GM12872 (cell line): ENCODE data around the gene GDF2.

Experiments used
- TF ChIP-seq, protein P1 (sequence below): IDR thresholded peaks from 3 replicates; pipeline ENCODE4 v1.5.1; 2011; ENCODE audit warnings: low read depth, mild to moderate bottlenecking, low read length, moderate library complexity; ENCODE audit not compliant: insufficient read depth

GDF2 gene

DNA sequence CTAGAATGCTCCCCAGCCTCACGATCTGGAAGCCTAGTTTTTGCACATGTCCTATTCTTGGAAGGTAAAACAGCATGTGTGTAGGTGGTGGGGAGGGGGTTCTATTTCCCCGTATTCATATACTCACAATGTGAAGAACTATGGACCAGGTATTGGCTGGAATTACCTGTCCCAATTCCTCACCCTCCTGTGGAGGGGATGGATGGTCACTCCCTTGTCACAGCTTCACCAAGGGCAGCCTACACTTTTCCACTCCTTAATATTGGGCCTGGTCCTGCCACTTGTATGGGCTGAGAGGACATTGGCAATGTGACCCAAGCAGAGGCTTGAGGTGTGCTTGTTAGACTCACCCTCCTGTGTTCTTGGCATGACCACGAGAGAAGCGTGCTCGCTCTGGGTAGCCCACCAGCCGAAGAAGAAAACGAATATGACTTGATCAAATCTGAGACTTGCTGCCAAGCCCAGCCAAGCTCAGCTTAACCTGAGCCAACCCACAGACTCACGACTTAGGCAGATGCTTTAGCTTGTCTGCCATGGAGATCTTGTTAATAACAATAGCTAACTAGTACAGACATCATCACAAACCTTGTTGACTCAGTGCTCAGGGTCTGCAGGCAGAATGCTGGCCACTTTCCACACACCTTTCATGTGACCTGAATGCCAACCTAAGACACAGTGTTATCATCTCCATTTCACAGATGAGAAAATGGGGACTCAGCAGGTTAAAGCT is 44.6 kb downstream of the GDF2 start:
- TF ChIP-seq, protein P1, sequence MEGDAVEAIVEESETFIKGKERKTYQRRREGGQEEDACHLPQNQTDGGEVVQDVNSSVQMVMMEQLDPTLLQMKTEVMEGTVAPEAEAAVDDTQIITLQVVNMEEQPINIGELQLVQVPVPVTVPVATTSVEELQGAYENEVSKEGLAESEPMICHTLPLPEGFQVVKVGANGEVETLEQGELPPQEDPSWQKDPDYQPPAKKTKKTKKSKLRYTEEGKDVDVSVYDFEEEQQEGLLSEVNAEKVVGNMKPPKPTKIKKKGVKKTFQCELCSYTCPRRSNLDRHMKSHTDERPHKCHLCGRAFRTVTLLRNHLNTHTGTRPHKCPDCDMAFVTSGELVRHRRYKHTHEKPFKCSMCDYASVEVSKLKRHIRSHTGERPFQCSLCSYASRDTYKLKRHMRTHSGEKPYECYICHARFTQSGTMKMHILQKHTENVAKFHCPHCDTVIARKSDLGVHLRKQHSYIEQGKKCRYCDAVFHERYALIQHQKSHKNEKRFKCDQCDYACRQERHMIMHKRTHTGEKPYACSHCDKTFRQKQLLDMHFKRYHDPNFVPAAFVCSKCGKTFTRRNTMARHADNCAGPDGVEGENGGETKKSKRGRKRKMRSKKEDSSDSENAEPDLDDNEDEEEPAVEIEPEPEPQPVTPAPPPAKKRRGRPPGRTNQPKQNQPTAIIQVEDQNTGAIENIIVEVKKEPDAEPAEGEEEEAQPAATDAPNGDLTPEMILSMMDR: no peak

DNA sequence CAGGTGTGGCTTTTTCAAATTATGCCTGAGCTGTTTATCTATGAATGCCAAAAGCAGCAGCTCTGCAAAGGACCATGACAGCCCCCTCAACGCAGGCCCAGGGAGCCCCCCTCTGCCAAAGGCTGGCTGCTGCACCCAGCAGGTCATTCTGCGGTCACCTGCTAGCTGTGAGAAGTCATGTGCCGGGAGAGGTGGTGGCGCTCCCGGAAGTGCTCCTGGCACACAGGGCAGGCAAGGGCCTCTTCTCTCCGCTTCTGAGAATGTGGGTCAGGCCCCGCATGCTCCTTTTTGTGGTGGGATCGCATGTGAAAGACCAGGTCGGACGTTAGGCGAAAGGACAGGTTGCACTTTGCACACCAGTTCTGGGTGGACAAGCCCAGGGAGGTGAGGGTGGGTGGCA is 45.4 kb downstream of the GDF2 start:
- TF ChIP-seq, protein P1: no peak

DNA sequence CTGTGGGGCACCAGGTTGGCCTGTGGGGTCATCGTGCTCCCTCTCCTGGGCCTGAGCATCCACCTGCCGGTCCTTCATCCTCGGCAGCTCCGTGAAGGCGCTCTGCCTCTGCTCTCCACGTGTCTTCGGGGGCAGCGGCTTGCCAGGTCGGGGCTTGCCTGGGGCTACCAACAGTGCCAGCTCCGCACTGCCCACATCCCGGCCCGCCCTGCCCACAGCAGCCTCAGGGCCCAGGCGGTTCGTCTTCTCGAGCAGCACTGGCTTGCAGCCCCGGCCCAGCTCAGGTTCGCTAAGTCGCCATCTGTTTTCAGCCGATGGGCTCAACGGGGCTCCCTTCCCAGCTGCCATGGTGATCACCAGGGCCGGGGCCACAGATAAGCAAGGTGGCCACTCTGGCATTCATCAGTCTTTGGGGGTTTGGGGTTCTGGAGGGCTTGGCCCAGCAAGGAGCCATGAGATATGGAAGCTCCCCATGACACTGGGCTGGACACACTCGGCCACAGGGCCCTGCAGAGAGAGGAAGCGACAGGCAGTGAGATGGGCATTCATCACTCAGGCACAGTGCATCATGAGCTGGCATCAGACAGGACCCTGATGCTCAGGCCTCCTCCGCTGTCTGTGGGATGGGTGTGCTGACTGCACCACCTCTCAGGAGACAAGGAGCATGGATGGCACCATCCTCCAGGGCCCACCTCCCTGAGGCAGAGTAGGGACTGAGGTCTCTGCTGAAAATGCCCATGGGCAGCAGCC is 46.4 kb downstream of the GDF2 start:
- TF ChIP-seq, protein P1: no peak

DNA sequence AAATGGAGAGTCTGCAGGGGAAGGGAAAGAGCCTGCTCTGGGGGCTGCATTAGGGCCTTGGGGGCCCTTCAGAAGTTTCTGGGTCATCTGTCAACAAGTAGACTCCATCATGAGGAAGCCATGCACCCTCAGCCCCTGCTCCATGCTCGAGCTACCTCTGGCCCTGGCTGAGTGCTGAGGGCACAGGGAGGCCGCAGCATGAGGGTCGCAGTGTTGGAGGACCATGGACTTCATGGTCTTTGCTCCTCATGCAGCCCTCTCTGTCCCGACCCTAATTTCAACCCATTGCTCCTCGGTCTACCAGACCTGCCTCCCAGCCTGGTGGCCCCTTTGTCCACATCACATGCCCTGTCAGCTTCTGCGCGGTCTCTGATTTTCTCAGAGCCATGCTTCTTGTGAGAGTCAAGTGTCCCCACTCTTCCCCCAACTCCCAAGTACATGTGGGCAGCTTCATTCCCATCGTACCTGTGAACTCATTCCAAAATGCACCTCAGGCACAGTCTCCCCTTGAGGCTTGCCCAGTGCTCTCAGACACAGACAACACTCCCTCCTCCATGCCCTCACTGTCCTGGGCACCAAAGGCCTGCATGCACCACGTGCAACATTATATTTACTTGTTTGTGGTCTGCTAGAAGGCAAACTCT is 47.1 kb downstream of the GDF2 start:
- TF ChIP-seq, protein P1: no peak

DNA sequence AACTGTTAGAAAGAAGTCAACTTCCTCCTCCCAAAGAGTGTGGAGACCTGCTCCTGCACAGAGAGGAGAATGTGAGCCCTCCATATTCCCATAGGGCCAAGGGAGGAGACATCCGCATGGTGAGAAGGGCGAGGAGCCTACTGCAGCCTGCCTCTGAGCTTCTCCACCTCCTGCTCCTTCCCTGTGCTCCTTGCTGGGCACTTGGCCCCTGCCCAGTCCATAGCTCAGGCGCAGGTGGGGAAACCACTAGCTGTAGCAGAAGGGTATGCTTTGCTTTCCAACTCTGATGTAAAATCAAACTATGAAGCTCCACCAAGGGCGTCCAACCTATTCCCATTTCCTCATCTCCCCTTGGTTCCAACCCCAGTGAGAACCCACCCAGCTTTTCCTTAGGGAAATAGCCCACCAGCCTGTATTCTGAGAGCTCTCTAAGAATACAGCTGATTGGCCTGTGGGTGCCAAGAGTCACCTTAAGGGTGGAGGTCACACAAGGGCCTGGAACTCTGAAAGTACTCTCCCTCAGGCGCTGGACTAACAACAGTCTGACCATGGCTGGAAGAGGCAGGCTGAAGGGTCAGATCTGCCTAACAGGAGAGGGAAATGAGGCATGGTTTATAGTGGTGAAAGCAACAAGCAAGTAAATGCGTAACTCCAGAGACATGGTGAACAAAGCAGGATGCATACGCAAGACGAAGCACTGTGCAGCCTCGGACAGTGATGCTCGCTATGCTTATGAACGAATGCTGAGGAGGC is 47.9 kb downstream of the GDF2 start:
- TF ChIP-seq, protein P1: no peak

DNA sequence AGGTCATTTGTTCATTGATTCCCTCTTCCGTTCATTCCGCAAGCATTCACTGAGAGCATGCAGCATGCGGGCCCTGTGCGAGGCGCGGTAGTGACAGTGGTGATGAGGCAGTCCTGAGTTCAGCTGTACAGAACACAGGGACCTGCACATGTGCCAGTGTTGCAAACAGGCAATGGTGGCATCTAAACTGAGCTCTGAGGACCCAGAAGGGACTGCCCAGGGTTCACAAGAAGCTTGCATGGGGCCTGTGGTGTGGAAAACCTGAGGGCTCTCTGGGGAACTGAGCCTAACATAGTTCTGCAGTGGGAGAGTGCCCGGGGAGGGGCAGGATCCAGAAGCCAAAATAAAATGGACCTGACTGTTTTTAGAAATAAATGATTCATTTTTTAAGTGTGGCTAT is 48.6 kb downstream of the GDF2 start:
- TF ChIP-seq, protein P1: no peak
